Ascending aorta (tissue), 2 donors: Measurements from ENCODE around the gene GRID2. TPM values are rescaled to one million over a fixed set of nuclear protein-coding genes. Genes with fewer than 3 reads are reported as not detected.

Source experiments
- DNase-seq, 2 donors: peaks; one replicate each; pipeline ENCODE4 v3.0.0-alpha.2; 2019; ENCODE audit warnings: low spot score in 2 of 2
- H3K27ac ChIP-seq, 2 donors: fragments of 200-600 bp; sonication (generic); one replicate each; pipeline ENCODE4 v1.5.1; 2016 to 2017; ENCODE audit warnings: mild to moderate bottlenecking in 1 of 2
- H3K27me3 ChIP-seq: fragments of 200-600 bp; sonication (generic); one replicate; pipeline ENCODE4 v1.5.1; 2017
- H3K36me3 ChIP-seq, 2 donors: fragments of 200-600 bp; sonication (generic); one replicate each; pipeline ENCODE4 v1.5.1; 2016
- H3K4me1 ChIP-seq, 2 donors: fragments of 200-600 bp; sonication (generic); one replicate each; pipeline ENCODE4 v1.5.1; 2016 to 2017; ENCODE audit warnings: mild to moderate bottlenecking in 1 of 2
- H3K4me3 ChIP-seq, 2 donors: fragments of 200-600 bp; sonication (generic); one replicate each; pipeline ENCODE4 v1.5.1; 2016 to 2017; ENCODE audit warnings: mild to moderate bottlenecking in 1 of 2
- H3K9me3 ChIP-seq, 2 donors: fragments of 200-600 bp; sonication (generic); one replicate each; pipeline ENCODE4 v1.5.1; 2016
- intact Hi-C: fragments of 100-400 bp; cut with DNase I; formaldehyde crosslinking; loops from one replicate; pipeline ENCODE4 v1.15.1; 2023
- total RNA-seq: library from RNA; depleted of rRNA; stranded (reverse); fragments of >200 nt; gene quantifications from one replicate; pipeline ENCODE4 v1.1.0, GENCODE V29; 2016
- TF ChIP-seq, protein P1 (sequence below), 3 experiments: fragments of 200-600 bp in 2 of 3; fragments of 450-650 bp in 1 of 3; sonication (generic) in 2 of 3; IDR thresholded peaks; one replicate each; pipeline ENCODE4 v1.5.1; 2016 to 2019; ENCODE audit warnings: antibody characterized with exemption in 3 of 3, mild to moderate bottlenecking in 1 of 3, moderate library complexity in 1 of 3

Gene GRID2
- total RNA-seq, 1 donor from 2014 or later, result not detected

DNA sequence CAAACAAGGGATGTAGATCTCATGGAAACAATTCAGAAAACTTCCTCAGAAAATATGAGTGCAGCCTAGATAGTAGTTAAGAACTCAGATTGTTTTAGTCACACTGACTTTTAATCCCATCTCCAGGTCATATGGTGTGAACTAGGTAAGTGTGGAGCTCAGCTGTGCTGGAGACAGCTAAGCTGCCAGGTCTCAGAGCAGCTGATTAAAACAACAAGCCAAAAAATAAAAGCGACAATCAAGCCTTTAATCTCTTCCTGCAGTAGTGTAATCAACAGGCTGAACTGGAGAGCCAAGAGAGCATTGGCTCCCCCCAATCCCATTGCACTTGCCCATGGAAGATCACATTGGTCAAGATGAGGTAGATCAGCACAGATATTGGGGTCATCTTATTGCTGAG lies 1426.5 kb downstream of the GRID2 start:
- no peak overlapping the region for H3K4me3 ChIP-seq
- H3K27me3 ChIP-seq, result no peaks in the 10 kb centered on the region
- H3K36me3 ChIP-seq, result no peaks in the 10 kb centered on the region
- no peak overlapping the region for H3K27ac ChIP-seq
- H3K9me3 ChIP-seq, result no peaks in the 10 kb centered on the region
- no peaks in the 10 kb centered on the region for H3K4me1 ChIP-seq
- no peak for DNase-seq
- TF ChIP-seq, protein P1, sequence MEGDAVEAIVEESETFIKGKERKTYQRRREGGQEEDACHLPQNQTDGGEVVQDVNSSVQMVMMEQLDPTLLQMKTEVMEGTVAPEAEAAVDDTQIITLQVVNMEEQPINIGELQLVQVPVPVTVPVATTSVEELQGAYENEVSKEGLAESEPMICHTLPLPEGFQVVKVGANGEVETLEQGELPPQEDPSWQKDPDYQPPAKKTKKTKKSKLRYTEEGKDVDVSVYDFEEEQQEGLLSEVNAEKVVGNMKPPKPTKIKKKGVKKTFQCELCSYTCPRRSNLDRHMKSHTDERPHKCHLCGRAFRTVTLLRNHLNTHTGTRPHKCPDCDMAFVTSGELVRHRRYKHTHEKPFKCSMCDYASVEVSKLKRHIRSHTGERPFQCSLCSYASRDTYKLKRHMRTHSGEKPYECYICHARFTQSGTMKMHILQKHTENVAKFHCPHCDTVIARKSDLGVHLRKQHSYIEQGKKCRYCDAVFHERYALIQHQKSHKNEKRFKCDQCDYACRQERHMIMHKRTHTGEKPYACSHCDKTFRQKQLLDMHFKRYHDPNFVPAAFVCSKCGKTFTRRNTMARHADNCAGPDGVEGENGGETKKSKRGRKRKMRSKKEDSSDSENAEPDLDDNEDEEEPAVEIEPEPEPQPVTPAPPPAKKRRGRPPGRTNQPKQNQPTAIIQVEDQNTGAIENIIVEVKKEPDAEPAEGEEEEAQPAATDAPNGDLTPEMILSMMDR (IDR thresholded peaks at IDR 0.05), result no peak
- intact Hi-C loops, result no loop called here

DNA sequence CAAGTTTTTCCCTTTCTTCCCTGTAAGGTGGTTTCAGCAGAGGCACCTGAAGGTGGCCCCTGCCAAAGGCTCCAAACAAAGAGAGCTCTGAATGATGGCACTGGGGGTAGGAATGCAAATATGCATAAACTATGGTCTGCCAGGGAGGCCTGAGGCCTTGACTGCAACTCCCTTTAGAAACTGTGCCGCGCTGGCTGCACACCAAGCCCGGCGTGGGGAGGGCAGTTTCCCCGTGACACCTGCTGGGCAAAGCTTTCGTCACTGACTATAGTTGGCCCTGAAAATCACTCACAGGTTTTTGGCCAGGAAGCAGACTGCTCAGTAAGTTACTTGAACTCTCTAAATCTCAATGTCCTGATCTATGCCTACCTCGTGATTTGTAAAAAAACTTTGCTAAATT lies 1427.0 kb downstream of the GRID2 start:
- TF ChIP-seq, protein P1 (IDR thresholded peaks at IDR 0.05), result no peak
- H3K36me3 ChIP-seq, result no peaks in the 10 kb centered on the region
- intact Hi-C loops, result no loop called here
- no peaks in the 10 kb centered on the region for H3K27me3 ChIP-seq
- H3K4me1 ChIP-seq, result no peaks in the 10 kb centered on the region
- H3K4me3 ChIP-seq, result no peak overlapping the region
- no peaks in the 10 kb centered on the region for H3K9me3 ChIP-seq
- no peak for DNase-seq
- no peak overlapping the region for H3K27ac ChIP-seq

DNA sequence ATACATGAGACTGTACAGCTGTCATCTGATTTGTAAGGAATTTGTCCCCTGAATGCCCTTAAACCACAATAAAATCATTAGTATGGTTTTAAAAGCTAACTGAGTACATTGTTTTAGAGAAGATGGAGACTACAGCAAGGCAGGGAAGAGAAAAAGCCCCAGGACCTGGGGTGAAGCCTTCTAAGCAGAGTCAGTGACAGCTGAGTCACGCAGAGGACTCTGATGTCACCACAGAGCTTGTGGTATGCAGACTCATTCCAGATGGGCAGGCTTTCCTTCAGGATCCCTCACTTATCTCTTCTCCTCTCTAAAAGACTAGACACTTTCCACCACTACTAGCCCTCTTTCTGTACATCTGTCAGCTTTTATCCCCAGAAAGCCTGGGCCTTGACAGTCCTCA lies 1427.7 kb downstream of the GRID2 start:
- no peaks in the 10 kb centered on the region for H3K36me3 ChIP-seq
- no peak for DNase-seq
- intact Hi-C loops, result no loop called here

DNA sequence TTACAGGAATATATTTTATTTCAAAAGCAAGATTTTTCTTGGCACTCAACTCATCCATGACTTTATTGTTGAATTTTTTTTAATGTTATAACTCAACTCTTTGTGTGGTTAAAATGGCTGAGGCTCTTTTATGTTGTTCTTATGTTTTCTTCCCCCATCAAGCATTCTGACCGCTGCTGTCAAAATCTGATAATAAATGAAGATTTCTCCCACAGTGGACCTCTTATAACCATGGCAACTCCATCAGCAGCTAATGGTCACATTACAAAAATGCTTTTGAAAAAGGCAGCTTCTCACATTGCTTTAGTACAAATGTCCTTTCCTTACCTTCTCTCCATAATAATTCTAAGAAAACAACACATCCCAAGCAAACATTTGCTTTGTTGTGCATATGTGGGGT lies 1428.7 kb downstream of the GRID2 start:
- Histone ChIP-seq H3K9me3 (no peaks in the 10 kb centered on the region), H3K27ac (no peak overlapping the region), H3K4me3 (no peak overlapping the region), H3K36me3 (no peaks in the 10 kb centered on the region), H3K4me1 (no peaks in the 10 kb centered on the region), H3K27me3 (no peaks in the 10 kb centered on the region)
- no peak for DNase-seq
- TF ChIP-seq, protein P1 (IDR thresholded peaks at IDR 0.05), result no peak
- intact Hi-C loops, result no loop called here

More for the DNA sequence above, 1427.7 kb downstream of the GRID2 start:
- H3K27ac ChIP-seq, result no peak overlapping the region
- no peaks in the 10 kb centered on the region for H3K9me3 ChIP-seq
- H3K4me3 ChIP-seq, result no peak overlapping the region
- H3K4me1 ChIP-seq, result no peaks in the 10 kb centered on the region
- TF ChIP-seq, protein P1 (IDR thresholded peaks at IDR 0.05), result no peak
- no peaks in the 10 kb centered on the region for H3K27me3 ChIP-seq

DNA sequence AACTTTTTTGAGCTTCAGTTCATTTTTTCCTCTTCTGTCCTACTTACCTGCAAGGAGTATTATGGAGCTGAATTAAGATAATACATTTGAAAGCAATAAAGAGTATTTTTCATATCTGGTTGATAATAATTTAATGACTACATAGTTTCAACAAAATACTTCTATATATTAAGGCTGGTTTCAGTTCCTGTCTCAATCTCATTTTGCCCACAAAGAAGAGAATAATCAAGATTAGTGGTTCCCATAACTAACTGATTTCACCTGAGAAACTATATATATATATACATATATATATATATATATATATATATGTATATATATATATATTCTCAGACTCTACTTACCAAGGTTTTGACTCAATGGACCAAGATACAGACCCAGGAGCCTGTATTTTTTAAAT lies 1437.1 kb downstream of the GRID2 start:
- no peaks in the 10 kb centered on the region for H3K36me3 ChIP-seq
- DNase-seq, result no peak
- H3K27me3 ChIP-seq, result no peaks in the 10 kb centered on the region
- H3K27ac ChIP-seq, result no peak overlapping the region
- no peak overlapping the region for H3K4me3 ChIP-seq
- H3K9me3 ChIP-seq, result no peaks in the 10 kb centered on the region
- H3K4me1 ChIP-seq, result no peaks in the 10 kb centered on the region
- TF ChIP-seq, protein P1 (IDR thresholded peaks at IDR 0.05), result no peak
- intact Hi-C loops, result no loop called here

DNA sequence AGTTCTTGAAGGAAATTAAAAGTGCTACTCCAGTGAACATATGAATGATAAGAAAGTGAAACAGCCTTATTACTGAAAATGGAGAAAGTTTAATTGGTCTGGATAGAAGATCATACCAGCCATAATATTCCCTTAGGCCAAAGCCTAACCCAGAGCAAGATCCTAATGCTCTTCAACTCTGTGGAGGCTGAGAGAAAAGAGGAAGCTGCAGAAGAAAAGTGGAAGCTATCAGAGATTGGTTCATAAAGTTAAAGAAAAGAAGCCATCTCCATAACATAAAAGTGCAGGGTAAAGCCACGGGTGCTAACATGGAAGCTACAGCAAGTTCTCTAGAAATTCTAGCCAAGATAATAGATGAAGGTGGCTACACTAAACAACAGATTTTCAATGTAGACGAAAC lies 1439.3 kb downstream of the GRID2 start:
- no peak for DNase-seq
- no peaks in the 10 kb centered on the region for H3K9me3 ChIP-seq
- intact Hi-C loops, result no loop called here
- TF ChIP-seq, protein P1 (IDR thresholded peaks at IDR 0.05), result no peak
- no peaks in the 10 kb centered on the region for H3K36me3 ChIP-seq
- H3K27ac ChIP-seq, result no peak overlapping the region
- H3K4me1 ChIP-seq, result no peaks in the 10 kb centered on the region
- H3K27me3 ChIP-seq, result no peaks in the 10 kb centered on the region
- no peak overlapping the region for H3K4me3 ChIP-seq
